Measurements from ENCODE around the gene PNPT1. TPM values are rescaled to one million over a fixed set of nuclear protein-coding genes. Genes with fewer than 3 reads are reported as not detected.

PNPT1 gene
- total RNA-seq, 4 donors from 2014 or later: 13.1 to 24.9 (median 14.2) TPM

DNA sequence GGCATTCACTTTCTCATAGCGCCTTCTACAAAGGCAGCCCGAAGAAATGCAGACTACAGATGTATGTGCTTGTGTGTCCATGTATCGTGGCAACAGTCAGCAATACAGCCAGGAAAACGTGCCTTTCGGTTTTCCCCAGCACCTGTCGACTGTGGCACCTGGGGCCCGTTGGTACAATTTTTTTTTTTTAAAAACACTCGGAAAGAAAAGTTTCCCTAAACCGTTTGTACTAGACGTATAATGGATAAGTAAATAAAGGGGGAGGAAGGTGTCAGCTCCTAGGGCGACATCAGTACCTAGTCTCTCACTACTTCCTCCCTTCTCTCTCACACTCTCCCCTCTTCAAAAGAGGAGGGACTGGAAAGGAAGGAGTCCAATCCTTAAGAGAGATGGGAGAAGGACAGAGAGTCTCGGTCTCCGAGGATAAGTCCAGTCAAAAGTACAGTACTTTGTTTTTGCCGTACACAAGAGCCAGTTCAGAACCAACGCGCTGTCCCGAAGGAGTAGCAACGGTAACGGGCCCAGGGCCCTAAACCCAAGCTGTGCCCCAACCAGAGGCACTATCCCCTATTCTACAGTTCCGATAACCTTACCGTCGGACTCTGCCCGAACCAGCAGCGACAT lies 77.0 kb downstream of the PNPT1 start:
- TF ChIP-seq, protein P1, sequence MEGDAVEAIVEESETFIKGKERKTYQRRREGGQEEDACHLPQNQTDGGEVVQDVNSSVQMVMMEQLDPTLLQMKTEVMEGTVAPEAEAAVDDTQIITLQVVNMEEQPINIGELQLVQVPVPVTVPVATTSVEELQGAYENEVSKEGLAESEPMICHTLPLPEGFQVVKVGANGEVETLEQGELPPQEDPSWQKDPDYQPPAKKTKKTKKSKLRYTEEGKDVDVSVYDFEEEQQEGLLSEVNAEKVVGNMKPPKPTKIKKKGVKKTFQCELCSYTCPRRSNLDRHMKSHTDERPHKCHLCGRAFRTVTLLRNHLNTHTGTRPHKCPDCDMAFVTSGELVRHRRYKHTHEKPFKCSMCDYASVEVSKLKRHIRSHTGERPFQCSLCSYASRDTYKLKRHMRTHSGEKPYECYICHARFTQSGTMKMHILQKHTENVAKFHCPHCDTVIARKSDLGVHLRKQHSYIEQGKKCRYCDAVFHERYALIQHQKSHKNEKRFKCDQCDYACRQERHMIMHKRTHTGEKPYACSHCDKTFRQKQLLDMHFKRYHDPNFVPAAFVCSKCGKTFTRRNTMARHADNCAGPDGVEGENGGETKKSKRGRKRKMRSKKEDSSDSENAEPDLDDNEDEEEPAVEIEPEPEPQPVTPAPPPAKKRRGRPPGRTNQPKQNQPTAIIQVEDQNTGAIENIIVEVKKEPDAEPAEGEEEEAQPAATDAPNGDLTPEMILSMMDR (IDR thresholded peaks at IDR 0.05; ENCODE audit: low read depth): no peak

DNA sequence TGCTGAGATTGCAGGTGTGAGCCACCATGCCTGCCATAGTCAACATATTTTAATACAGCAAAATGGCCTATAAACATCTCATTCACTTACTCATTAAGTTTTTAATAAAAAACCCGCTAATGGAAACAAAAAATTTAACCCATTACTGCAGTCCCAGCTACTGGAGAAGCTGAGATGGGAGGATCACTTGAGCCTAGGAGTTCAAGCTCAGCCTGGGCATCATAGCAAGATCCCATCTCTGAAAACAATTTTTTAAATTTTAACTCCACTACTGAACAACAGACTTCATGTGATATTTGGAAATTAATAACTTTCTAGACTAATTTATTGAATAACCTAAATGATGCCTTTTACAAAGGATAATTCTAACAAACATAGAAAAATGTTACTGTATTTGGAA lies 81.6 kb downstream of the PNPT1 start:
- TF ChIP-seq, protein P1 (IDR thresholded peaks at IDR 0.05; ENCODE audit: low read depth): no peak

DNA sequence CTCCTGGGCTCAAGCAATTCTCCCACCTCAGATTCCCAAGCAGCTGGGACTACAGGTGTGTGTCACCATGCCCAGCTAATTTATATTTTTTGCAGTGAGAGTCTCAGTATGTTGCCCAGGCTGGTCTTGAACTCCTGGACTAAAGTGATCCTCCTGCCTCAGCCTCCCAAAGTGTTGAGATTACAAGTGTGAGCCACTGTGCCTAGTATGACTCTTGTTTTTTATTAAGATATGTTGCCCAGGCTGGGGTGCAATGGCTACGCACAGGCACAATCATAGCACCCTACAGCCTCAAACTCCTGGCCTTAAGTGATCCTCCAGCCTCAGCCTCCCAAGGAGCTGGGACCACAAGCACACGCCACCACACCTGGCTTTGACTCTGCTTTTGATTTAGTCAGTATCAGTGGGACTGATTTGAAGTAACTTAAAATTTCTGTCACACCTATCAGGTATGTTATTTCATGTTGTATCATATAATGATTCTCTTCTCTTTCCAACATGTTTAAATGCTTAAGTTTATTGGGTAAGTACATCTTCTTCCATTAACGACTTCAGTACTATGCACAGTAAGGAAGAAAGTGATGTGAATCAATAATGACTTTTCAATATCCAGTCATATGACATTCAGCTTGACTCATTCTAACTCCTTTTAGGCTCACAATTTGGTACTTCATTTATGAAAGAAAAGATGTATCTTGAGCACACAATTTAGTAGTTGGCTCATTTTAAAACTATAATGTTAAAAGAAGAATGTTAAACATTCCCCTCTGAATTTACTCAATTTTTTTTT lies 82.5 kb downstream of the PNPT1 start:
- TF ChIP-seq, protein P1 (IDR thresholded peaks at IDR 0.05; ENCODE audit: low read depth): no peak

DNA sequence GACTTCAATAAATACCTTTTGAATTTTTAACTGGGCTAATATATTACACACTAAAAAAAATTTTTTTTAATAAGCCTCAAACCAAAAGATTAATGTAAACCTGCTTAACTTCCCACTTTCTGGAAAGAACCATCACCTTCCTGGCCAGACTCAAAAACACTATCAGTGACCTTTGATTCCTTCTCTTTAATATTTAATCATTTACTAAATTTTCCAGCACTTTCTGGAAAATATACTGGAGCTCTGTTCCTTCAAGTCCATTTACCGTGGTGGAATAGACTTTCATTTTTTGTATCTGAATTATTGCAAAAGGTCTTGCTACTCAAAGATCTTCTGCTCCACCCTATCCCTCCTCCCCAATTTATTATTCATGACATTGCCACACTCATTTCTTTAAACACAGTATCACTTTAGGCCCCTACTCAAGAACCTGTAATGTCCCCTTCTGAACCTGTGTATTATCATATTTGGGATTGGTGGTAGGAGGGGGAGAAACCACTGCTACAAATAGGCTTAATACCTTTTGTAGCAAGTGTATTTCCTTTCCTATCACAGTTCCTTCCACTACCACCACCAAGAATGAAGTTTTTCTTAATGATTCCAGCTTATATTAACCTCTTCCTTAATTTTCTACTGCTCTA lies 83.6 kb downstream of the PNPT1 start:
- TF ChIP-seq, protein P1 (IDR thresholded peaks at IDR 0.05; ENCODE audit: low read depth): no peak

DNA sequence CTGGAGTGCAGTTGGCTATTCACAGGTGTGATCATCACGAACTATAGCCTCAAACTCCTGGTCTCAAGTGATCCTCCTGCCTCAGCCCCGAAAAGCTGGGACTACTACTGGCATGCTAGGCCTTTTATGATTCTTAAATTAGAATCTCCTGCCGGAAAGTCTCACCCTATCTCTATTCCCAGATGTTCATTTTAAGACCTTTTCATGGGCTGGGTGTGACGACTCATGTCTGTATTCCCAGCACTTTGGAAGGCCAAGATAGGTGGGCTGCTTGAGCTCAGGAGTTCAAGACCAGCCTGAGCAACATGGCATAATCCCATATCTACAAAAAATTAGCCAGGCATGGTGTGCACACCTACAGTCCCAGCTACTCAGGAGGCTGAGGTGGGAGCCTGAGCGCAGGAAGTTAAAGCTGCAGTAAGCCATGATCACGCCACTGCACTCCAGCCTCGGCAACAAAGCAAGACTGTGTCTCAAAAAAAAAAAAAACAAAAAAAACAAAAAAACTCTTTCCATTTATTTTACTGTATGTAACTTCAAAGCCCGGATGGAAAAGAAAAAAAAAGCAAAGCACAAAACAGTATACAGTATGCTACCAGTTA lies 84.3 kb downstream of the PNPT1 start:
- TF ChIP-seq, protein P1 (IDR thresholded peaks at IDR 0.05; ENCODE audit: low read depth): no peak

DNA sequence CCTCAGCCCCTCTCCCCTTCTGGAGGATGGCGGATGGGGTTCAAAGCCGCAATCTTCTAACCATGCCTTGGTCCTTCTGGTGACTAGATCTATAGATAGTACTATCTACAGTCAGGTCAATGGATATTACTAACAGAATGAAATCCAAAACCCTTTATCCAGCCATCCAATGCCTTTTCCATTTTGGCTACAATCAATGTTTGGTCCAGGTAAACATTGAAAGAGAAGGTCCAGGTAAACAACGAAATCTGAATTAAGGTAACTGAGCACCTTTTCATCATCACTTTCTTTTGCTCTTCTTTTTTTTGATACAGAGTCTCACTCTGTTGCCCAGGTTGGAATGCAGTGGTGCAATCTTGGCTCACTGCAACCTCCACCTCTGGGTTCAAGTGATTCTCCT lies 85.9 kb downstream of the PNPT1 start:
- TF ChIP-seq, protein P1 (IDR thresholded peaks at IDR 0.05; ENCODE audit: low read depth): no peak

Measured in subcutaneous adipose tissue (tissue), 4 donors.